Esophagus mucosa (tissue), 1 donor: ENCODE measurements around the gene DTNB. TPM values are rescaled to one million over a fixed set of nuclear protein-coding genes. Genes with fewer than 3 reads are reported as not detected.
A peak's percentile ranks its signal among the peaks of the same experiment; 100 is the strongest.
"Not testable (repeated sequence)": the region's sequence is repeated elsewhere in the genome, so short reads cannot be mapped to it uniquely, and the experiment has no call there.

Experiments used
- ATAC-seq: fragments of 200-7000 bp; cut with Tn5 transposase; one replicate; pipeline ENCODE4 v1.9.1; 2020
- total RNA-seq: library from RNA; stranded (reverse); gene quantifications from one replicate; pipeline ENCODE4 v1.2.4, GENCODE V29; 2023
- donor health status: DM: yes; HTN: yes; CAD: no.

The DTNB gene
- total RNA-seq, 1 donor from 2014 or later, result 14.6 TPM

DNA sequence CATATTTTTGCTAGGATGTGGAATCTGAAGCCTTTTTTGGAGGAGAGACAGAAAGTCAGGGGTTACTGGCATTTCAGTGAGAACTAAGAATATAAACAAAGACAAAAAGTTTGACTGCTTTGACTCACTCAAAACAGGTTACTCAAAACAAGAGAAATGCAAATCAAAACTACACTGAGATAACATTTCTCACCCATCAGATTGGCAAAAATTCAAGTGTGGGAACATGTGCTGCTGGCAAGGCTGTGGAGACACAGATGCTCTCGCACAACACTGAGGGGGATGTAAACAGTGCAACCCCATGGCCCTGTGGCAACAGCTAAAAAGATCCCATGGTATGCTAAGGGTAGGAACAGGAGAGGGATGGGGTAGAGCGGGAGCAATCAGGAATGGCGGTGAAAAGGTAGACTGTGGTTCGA is 86.6 kb downstream of the DTNB start:
- ATAC-seq, result no peak

GRCh38 chr2:25585189-25585588 is 88.2 kb downstream of the DTNB start:
- no peak for ATAC-seq

GRCh38 chr2:25582077-25582830 is 91.1 kb downstream of the DTNB start:
- ATAC-seq, result no peak

- no peak for ATAC-seq
Measured at GRCh38 chr2:25576596-25576995, 96.8 kb downstream of the DTNB start.

DNA sequence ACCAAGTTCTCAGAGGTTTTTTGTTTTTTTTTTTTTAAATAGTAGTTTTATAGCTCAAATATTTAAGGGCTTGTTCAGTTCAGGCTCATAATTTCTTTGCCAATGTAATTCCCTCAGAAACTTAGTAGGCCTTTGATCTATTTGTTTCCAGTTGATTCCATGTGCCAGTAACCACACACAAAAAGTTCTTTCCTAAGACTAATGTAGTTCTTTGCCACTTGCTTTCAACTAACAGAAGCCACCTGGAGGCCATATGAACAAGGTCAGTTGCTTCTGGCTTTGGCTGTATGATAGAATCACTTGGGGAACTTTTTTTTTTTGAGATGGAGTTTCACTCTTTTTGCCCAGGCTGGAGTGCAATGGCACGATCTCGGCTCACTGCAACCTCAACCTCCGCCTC is 100.7 kb downstream of the DTNB start:
- no peak for ATAC-seq

DNA sequence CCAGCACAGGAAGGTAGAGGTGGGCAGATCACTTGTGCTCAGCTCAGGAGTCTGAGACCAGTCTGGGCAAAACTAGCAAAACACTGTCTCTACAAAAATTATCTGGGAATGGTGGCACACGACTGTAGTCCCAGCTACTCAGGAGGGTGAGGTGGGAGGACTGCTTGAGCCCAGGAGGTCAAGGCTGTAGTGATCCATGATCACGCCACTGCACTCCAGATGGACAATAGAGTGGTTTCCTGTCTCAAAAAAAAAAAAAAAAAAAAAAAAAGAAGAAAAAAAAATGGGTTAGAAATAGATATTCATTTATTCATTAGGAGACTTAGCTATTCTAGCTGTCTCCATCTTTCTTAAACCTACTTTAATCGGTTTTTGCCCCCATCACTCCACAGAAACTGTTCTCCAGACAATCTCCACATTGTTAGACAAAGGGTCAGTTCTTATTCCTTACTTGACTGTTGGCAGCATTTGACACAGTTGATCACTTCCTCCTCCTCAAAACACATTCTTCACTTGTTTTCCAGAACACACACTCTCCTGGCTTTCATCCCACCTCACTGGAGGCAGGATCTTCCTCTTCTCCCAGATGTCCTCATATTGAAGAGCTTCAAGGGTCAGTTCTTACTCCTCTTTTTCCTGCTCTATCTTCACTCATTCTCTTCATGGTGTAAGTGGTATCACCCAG is 103.1 kb downstream of the DTNB start:
- ATAC-seq, result no peak

DNA sequence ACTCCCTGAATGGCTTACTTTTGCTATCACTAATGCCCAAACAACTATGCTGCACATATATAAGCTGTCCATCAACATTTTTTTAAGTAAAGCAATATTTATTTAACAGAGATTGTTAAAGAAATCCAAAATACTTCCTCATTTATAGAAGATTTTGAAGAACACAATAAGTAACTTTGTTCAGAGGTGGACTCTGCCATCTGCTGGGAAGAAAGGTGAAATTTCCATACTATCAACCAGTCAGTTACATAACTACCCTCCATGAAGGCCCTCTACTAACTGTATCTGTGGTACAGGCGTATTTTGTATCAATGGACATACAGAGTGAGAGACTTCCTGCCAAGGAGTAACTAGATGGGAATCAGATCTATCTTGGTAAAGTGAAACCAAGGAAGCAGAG is 106.0 kb downstream of the DTNB start:
- ATAC-seq, result peak; percentile 66

- peak; percentile 42 for ATAC-seq
Measured at GRCh38 chr2:25566694-25567093, 106.7 kb downstream of the DTNB start.

GRCh38 chr2:25566094-25566493 is 107.3 kb downstream of the DTNB start:
- ATAC-seq, result no peak

DNA sequence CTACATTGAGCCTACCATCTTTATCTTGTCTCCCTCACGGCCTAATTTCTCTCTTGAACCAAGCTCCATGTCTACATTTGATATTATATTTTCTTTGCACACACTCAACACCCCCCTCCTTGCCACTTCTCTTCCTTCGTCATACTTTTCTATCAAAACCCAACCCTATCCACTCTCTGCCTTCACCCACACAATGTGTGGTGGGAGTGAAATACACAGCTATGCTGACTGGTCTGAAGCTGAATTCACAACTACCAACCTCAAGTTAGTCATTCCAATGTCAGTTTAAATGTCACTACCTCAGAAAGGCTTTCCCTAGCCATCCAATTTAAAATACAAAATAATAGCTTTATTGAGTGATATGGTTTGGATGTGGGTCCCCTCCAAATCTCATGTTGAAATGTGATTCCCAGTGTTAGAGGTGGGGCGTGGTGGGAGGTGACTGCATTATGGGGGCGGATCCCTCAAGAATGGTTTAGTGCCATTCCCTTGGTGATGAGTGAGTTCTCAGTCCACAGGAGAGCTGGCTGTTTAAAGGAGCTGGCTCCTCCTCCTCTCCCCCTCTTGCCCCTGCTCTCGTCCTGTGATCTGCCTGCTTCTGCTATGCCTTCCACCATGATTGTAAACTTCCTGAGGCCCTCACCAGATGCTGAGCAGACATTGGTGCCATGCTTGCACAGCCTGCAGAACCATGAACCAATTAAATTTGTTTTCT is 112.1 kb downstream of the DTNB start:
- no peak for ATAC-seq

GRCh38 chr2:25559148-25559547 is 114.2 kb downstream of the DTNB start:
- no peak for ATAC-seq

DNA sequence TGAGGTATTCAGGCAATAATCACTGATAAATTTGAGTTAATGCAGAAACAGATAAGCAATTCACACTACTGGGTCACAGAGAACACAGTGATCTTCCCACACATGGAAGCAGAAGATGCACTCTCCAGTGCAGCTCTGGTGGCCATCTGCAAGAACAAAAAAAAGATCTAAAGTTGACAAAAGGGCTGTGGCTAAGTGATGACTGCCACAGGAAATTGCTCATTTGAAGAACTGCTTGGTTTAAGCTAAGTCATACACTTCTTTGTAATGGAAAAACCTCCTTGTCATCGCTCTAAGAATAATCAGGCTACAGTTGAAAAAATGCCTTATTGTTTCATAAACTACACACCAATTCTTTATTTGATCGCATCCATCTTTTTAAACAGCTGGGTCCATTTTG is 115.1 kb downstream of the DTNB start:
- no peak for ATAC-seq

GRCh38 chr2:25557179-25558036 is 116.0 kb downstream of the DTNB start:
- ATAC-seq, result no peak

GRCh38 chr2:25552318-25552717 is 121.1 kb downstream of the DTNB start:
- no peak for ATAC-seq

GRCh38 chr2:25551316-25551715 is 122.1 kb downstream of the DTNB start:
- no peak for ATAC-seq

DNA sequence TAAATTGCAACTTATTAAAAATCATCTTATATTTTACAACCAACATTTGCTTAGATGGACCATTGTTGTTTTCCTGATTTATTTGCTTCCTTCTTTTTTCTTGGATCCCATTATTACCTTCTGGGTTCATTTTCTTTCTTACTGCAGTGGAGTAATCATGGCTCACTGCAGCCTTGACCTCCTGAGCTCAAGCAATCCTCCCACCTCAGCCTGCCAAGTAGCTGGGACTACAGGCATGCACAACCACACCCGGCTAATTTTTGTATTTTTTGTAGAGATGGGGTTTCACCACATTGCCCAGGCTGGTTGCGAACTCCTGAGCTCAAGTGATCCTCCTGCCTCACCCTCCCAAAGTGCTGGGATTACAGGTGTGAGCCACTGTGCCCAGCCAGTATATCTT is 123.8 kb downstream of the DTNB start:
- ATAC-seq, result not testable (repeated sequence)

DNA sequence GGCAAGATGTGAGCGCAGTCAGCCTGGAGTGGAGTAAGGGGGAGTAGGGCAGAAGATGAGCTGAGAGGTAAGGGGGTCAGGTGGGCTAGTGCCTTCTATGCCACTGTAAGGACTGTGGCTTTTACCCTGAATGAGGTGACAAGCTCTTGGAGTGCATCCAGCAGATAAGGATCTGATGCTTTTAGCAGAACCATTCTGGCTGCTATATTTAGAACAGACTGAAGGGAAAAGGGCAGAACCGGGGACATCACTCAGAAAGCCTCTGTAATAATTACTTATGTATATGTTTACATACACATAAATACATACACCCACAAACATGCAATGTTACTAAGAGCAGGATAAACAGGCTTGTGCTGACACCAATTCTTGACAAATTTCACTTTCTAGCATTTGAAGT is 124.8 kb downstream of the DTNB start:
- no peak for ATAC-seq

- ATAC-seq, result no peak
Measured at GRCh38 chr2:25546852-25547251, 126.5 kb downstream of the DTNB start.

- no peak for ATAC-seq
Measured at GRCh38 chr2:25545899-25546298, 127.5 kb downstream of the DTNB start.

DNA sequence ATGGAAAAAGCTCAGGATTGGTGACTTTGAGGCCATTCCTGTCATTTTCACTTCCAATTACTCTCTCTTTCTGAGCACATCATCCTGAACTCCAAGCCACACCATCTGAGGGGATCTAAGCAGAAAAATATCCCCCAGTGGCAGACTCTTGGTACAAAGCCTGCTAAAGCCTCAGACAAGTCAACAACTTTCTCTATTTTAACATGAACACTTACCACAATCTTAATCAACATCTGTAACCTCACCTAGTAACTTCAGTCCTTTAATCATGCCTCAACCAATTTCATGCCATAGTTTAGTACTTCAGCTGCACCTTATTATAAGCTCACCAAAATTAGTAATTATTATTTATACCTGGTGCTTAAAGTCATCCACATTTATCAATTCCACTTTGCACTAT is 128.9 kb downstream of the DTNB start:
- no peak for ATAC-seq

GRCh38 chr2:25543939-25544338 is 129.4 kb downstream of the DTNB start:
- ATAC-seq, result no peak

DNA sequence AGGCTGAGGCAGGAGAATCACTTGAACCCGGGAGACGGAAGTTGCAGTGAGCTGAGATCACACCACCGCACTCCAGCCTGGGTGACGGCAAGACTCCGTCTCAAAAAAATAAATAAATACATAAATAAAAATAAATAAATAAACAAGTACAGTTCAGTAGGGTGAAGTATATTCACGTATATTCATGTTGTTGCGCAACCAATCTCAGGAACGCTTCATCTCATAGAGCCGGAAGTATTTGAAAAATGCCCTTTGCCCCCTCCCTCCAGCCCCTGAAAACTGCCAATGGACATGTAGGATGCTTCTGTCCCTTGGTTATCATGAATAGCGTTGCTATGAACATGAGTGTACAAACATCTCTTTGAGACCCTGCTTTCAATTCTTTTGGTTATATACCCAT is 132.0 kb downstream of the DTNB start:
- no peak for ATAC-seq

- ATAC-seq, result no peak
Measured at GRCh38 chr2:25539136-25539535, 134.2 kb downstream of the DTNB start.
